GM13976 (cell line): Measurements from ENCODE around the gene PHACTR1.

Experiments used
- DNase-seq: peaks from one replicate; pipeline ENCODE4 v3.0.0; 2012; ENCODE audit warnings: low spot score
- CTCF ChIP-seq: IDR thresholded peaks from 2 replicates; pipeline ENCODE4 v1.5.1; 2012; ENCODE audit warnings: borderline replicate concordance, mild to moderate bottlenecking; ENCODE audit not compliant: insufficient read depth; ENCODE audit errors: extremely low read depth, missing control alignments, control extremely low read depth
- in situ Hi-C: fragments of 300-500 bp; cut with MboI; formaldehyde crosslinking; loops from one replicate; pipeline ENCODE4 v1.12.0; 2022; ENCODE audit warnings: low sequenced_read_pairs, mixed read lengths, inconsistent platforms; ENCODE audit not compliant: unreplicated experiment

The PHACTR1 gene

GRCh38 chr6:13181393-13181792 lies 464.8 kb downstream of the PHACTR1 start:
- in situ Hi-C loops, result loop anchor here (25.0 kb wide), 1 partner anchor 406 kb away; no protein-coding TSS in a partner anchor
- no peak for TF ChIP-seq CTCF
- DNase-seq, result no peak

- DNase-seq, result no peak
- in situ Hi-C loops, result loop anchor here (25.0 kb wide), 1 partner anchor 404 kb away; no protein-coding TSS in a partner anchor
- TF ChIP-seq CTCF, result no peak
Observed at GRCh38 chr6:13183415-13184088, 467.0 kb downstream of the PHACTR1 start.

GRCh38 chr6:13184089-13184468 lies 467.5 kb downstream of the PHACTR1 start:
- TF ChIP-seq CTCF, result no peak
- DNase-seq, result no peak
- in situ Hi-C loops, result loop anchor here (25.0 kb wide), 1 partner anchor 403 kb away; no protein-coding TSS in a partner anchor

GRCh38 chr6:13184547-13184946 lies 468.0 kb downstream of the PHACTR1 start:
- in situ Hi-C loops, result loop anchor here (25.0 kb wide), 1 partner anchor 403 kb away; no protein-coding TSS in a partner anchor
- TF ChIP-seq CTCF, result no peak
- no peak for DNase-seq

- in situ Hi-C loops, result loop anchor here (25.0 kb wide), 1 partner anchor 400 kb away; no protein-coding TSS in a partner anchor
Observed at GRCh38 chr6:13186861-13187260, 470.3 kb downstream of the PHACTR1 start.

GRCh38 chr6:13187692-13188091 lies 471.1 kb downstream of the PHACTR1 start:
- in situ Hi-C loops, result loop anchor here (25.0 kb wide), 1 partner anchor 400 kb away; no protein-coding TSS in a partner anchor
- DNase-seq, result no peak

More at GRCh38 chr6:13186861-13187260, 470.3 kb downstream of the PHACTR1 start:
- DNase-seq, result no peak
- TF ChIP-seq CTCF, result no peak

More at GRCh38 chr6:13187692-13188091, 471.1 kb downstream of the PHACTR1 start:
- TF ChIP-seq CTCF, result no peak
